ENCODE results near the gene TUSC2. TPM values are rescaled to one million over a fixed set of nuclear protein-coding genes. Genes with fewer than 3 reads are reported as not detected.

The TUSC2 gene
- total and polyA plus RNA-seq, 2 of the 13 experiments (the other 11 are each of a cell fraction or from before 2014, with no cell fraction given), result 36.7 to 39.1 TPM

GRCh38 chr3:50322115-50322385 is 6.0 kb downstream of the TUSC2 start (continued):
- TF ChIP-seq PLSCR1 (CRISPR knock-in tag; IDR thresholded peaks at IDR 0.05; ENCODE audit: borderline replicate concordance) (no peak), HBP1 (CRISPR knock-in tag; IDR thresholded peaks at IDR 0.05; ENCODE audit: low read depth) (0 out of 2 replicates have a peak, but pooled peaks have one; percentile 0), ZNF333 (CRISPR knock-in tag; IDR thresholded peaks at IDR 0.05; ENCODE audit: borderline replicate concordance) (peak; percentile 51; the same call in 1 of the 2 replicates), HNRNPUL1 (IDR thresholded peaks at IDR 0.05; ENCODE audit: low read depth, low read length) (no peak), MEIS2 (CRISPR knock-in tag; IDR thresholded peaks at IDR 0.05) (0 out of 2 replicates have a peak, but pooled peaks have one; percentile 17), ZHX2 (IDR thresholded peaks at IDR 0.05; ENCODE audit: low read depth) (no peak), ZHX2 (CRISPR knock-in tag; IDR thresholded peaks at IDR 0.05; ENCODE audit: borderline replicate concordance) (no peak), ZNF263 (CRISPR knock-in tag; IDR thresholded peaks at IDR 0.05) (no peak), MED13 (CRISPR knock-in tag; IDR thresholded peaks at IDR 0.05) (peak; percentile 33; the same call in 1 of the 2 replicates), CCDC6 (CRISPR knock-in tag; IDR thresholded peaks at IDR 0.05) (no peak), ZNF552 (CRISPR knock-in tag; IDR thresholded peaks at IDR 0.05; ENCODE audit: borderline replicate concordance) (no peak), PBX3 (CRISPR knock-in tag; IDR thresholded peaks at IDR 0.05; ENCODE audit: borderline replicate concordance) (no peak), ZNF672 (CRISPR knock-in tag; IDR thresholded peaks at IDR 0.05) (no peak), PRMT3 (CRISPR knock-in tag; IDR thresholded peaks at IDR 0.05; ENCODE audit: borderline replicate concordance, low read depth) (no peak), NR3C1 (CRISPR knock-in tag; IDR thresholded peaks at IDR 0.05) (no peak), SRSF9 (IDR thresholded peaks at IDR 0.05; ENCODE audit: borderline replicate concordance, insufficient read depth, low read depth, low read length, poor library complexity, severe bottlenecking) (no peak), CENPT (CRISPR knock-in tag; IDR thresholded peaks at IDR 0.05; ENCODE audit: low read depth) (no peak), ZNF281 (CRISPR knock-in tag; IDR thresholded peaks at IDR 0.05; ENCODE audit: borderline replicate concordance) (no peak)

All from HepG2 (cell line).